GM19023 (cell line): ENCODE measurements around the gene CIAO1.
"Not testable (repeated sequence)": the region's sequence is repeated elsewhere in the genome, so short reads cannot be mapped to it uniquely, and the experiment has no call there.

Experiments used
- ATAC-seq: cut with Tn5 transposase; IDR thresholded peaks from one replicate; pipeline ENCODE4 v1.9.1; 2021; ENCODE audit warnings: mild to moderate bottlenecking, moderate library complexity; ENCODE audit not compliant: unreplicated experiment

CIAO1 gene

GRCh38 chr2:96249654-96250053 is 16.4 kb upstream of the CIAO1 start:
- no peak for ATAC-seq

- ATAC-seq: no peak
Observed at GRCh38 chr2:96250188-96250587, 15.8 kb upstream of the CIAO1 start.

GRCh38 chr2:96251721-96252292 is 14.2 kb upstream of the CIAO1 start:
- ATAC-seq: no peak

- no peak for ATAC-seq
Observed at GRCh38 chr2:96252526-96252925, 13.5 kb upstream of the CIAO1 start.

- ATAC-seq: no peak
Observed at GRCh38 chr2:96253006-96253405, 13.0 kb upstream of the CIAO1 start.

GRCh38 chr2:96254571-96254970 is 11.5 kb upstream of the CIAO1 start:
- no peak for ATAC-seq

GRCh38 chr2:96256611-96257113 is 9.4 kb upstream of the CIAO1 start:
- no peak for ATAC-seq

- not testable (repeated sequence) for ATAC-seq
Observed at GRCh38 chr2:96257744-96258143, 8.3 kb upstream of the CIAO1 start.

- no peak for ATAC-seq
Observed at GRCh38 chr2:96258166-96259022, 7.6 kb upstream of the CIAO1 start.

GRCh38 chr2:96259497-96259921 is 6.5 kb upstream of the CIAO1 start:
- no peak for ATAC-seq

- no peak for ATAC-seq
Observed at GRCh38 chr2:96260387-96261260, 5.4 kb upstream of the CIAO1 start.

GRCh38 chr2:96261328-96262003 is 4.6 kb upstream of the CIAO1 start:
- ATAC-seq: no peak

- no peak for ATAC-seq
Observed at GRCh38 chr2:96262306-96262705, 3.7 kb upstream of the CIAO1 start.

- no peak for ATAC-seq
Observed at GRCh38 chr2:96264086-96264485, 1.9 kb upstream of the CIAO1 start.

- ATAC-seq: no peak
Observed at GRCh38 chr2:96264656-96265348, 1.2 kb upstream of the CIAO1 start.

- peak; percentile 27 for ATAC-seq
Observed at GRCh38 chr2:96265349-96265839, 631 bp upstream of the CIAO1 start.

- ATAC-seq: no peak
Observed at GRCh38 chr2:96267159-96267971, 1.3 kb downstream of the CIAO1 start.

- no peak for ATAC-seq
Observed at GRCh38 chr2:96271995-96272394, 6.0 kb downstream of the CIAO1 start.

GRCh38 chr2:96273763-96274162 is 7.7 kb downstream of the CIAO1 start:
- ATAC-seq: no peak
